ENCODE data around the gene STXBP6.

STXBP6 gene

GRCh38 chr14:24911324-24912109, 138.4 kb downstream of the STXBP6 start:
- no peak for DNase-seq

DNA sequence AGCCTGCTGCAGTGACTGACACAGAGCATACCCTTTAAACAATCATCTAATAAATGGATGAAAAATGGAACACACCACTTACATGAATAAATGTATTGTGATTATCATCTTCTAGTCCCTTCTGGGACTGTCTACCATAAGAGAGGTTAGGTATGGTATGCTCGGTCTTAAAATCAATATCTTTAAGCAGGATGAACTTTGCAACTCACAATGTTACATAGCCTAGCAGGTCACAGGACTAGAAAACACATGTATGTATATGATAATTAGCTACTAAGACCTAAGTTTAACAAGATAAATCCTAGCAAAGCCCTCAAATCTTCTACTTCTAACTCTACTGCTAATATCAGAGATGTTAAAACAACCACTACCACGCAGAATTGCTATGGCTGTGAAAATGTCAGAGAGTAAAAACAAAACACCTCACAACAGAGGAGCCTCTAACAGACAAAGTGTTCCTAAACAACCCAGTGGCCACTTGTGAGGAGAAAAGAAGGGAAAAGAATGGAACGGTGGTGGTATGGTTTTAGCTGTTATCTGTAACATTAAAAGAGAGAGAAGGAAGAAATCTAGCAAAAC, 139.4 kb downstream of the STXBP6 start:
- no peak for DNase-seq

- no peak for DNase-seq
Measured at GRCh38 chr14:24909523-24910302, 140.2 kb downstream of the STXBP6 start.

DNA sequence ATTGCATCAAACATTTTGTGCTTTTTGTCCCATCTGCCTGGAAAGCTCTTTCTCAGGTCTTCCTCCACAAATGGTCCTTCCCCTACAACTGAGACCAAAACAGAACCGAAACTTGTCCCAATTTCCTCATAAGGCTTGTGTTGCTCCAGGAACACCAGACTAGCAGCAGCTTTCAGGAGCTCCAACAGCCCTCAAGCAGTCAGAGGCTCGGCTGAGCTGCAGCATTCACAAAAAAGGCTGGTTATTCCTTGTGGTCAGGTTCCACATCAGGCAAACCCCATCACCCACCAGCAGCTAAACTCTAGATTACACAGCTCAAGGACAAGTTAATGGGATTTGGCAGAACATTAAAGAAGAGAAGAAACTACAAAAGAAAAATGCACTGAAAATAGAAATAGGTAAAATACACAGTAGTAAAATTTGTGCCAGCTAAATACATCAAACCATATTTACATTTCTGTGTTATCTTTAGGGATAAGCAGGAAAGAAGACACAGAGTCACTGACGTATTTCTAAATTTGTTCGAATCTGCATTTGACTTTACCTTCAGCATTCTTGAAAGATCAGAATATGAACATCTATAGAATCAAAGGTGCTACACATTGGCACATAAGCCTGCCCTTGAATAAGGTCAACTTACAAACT, 141.2 kb downstream of the STXBP6 start:
- no peak for DNase-seq

DNA sequence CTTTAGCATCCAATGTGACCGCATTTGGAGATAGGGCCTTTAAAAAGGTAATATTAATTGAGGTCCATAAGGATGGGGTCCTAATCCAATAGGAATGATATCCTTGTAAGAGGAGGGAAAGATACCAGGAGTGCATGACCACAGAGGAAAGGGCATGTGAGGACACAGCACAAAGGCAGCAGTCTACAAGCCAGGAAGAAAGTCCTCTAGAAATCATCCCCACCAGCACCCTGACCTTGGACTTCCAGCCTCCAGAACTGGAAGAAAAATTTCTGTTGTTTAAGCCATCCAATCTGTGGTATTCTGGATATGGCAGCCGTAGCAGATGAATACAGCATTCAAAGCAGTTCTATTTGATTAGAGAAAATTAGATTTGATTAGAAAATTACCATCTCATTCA, 145.4 kb downstream of the STXBP6 start:
- no peak for DNase-seq

GRCh38 chr14:24903337-24903736, 146.6 kb downstream of the STXBP6 start:
- no peak for DNase-seq

GRCh38 chr14:24900269-24901100, 149.5 kb downstream of the STXBP6 start:
- no peak for DNase-seq

- DNase-seq, result no peak
Measured at GRCh38 chr14:24897793-24898192, 152.2 kb downstream of the STXBP6 start.

DNA sequence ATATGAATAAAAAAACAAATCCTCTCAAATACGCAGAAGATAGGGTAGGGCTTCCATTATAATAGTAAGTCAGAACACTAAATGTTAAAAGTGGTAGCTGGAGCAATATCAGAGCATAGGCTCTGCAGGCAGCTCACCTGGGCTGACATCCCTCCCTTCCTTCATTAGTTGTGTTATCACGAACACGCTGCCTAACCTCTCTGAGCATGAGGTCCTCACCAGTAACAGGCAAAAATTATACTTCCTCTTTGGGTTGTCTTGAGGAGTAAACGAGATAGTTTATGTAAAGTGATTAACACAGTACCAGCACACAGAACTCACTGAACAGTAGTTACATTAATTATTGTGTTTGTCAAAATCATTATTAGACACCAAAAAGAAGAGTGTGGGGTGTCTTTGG, 154.3 kb downstream of the STXBP6 start:
- DNase-seq, result no peak

DNA sequence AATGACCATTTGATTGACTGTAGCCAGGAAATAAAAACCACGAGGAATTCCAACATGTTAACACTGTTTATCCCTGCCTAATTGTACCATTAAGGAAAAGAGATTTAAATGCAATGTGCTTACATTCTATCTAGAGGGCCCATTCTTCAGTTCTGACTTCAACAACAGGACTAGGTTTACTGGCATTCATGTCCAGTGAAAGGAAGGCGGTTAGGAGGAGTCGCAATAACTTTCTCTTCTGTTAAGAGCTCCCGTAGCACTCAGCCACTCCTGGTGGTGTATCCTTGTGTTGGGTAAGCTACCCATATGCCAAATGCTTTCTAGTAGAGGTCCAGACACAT, 154.7 kb downstream of the STXBP6 start:
- no peak for DNase-seq

DNA sequence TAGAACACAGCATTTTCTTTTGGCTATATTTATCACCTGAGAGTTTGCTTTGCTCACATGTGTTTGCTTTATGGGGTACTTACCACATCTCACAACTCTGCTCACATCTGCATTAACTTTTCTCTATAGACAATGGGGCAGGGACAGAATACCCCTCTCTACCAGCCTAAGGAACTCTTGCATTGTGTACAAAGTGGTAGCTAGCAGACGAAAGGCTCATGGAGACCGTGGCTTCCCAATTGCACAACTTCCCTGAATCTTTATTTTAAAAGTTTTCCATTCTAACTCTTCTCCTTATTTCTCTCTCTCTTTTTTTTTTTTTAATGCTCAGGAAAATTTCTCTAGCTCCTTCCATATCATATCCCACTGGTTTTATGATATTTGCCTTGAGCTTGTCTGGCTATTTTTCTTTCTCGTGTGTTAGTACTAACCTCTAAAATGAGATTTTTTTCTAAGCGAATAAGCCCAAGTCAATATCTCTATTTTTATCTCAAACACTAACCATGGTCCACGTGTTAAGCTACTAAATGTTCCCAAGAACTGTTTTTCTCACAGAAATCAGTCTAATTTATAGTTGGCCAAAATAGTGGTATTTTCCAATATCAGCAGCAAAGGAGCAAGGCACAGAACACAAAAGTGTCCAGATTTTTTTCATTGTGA, 155.2 kb downstream of the STXBP6 start:
- DNase-seq, result no peak

GRCh38 chr14:24892497-24893051, 157.4 kb downstream of the STXBP6 start:
- no peak for DNase-seq

GRCh38 chr14:24891987-24892496, 157.9 kb downstream of the STXBP6 start:
- no peak for DNase-seq

- no peak for DNase-seq
Measured at GRCh38 chr14:24890716-24891115, 159.2 kb downstream of the STXBP6 start.

DNA sequence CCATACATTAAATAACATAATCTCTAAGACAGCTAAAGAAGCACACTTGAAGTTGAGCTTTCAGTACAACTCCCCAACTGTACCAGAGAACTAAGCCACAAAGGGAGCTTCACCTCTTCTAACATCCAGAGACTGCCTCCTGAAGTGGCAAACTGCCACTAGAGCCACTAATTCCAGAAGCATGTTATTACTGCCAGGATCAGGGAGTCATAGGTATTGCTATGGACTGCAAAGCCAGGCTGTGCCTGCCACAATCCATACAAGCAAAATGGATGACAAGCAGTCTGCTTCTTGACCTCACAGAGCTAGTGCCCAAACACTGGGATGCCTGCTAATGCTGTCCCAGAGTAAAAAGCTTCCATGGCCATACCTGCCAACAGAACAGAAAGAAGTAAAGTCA, 160.1 kb downstream of the STXBP6 start:
- DNase-seq, result no peak

DNA sequence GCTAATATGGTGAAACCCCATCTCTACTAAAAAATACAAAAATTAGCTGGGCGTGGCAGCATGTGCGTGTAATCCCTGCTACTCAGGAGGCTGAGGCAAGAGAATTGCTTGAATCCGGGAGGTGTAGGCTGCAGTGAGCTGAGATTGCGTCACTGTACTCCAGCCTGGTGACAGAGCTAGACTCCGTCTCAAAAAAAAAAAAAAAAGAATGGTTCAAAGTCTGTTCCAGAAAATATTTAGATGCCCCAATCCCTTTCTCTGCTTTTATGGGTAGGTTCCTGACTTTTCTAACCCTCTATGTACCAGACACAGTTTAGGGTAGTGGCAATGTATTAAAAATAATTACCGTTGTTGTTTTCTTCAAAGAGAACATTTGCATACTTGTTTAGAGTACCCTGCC, 161.4 kb downstream of the STXBP6 start:
- DNase-seq, result no peak

- DNase-seq, result no peak
Measured at GRCh38 chr14:24887623-24888304, 162.2 kb downstream of the STXBP6 start.

DNA sequence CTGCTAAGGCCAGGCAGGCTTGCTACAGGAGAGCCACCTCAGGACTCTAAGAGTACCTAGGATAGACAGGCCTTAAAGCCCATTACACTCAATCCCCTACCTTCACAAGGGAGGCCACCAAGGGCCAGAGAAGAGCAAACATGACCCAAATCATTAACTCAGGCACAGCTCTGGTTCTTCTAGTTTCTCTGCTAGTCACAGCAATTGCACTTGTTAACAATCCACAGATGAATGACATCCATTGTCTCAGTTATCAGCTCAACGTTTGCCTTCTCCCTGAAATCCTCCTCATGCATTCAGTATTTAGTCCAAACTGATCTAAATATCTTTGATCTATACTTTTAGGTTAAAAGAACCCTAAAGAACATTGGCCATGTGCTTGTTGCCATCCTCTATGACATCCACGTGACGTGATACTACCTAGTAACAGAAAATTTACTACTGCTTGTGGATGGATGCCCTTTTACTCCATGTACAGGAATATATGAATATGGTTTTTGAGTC, 164.5 kb downstream of the STXBP6 start:
- DNase-seq, result no peak

DNA sequence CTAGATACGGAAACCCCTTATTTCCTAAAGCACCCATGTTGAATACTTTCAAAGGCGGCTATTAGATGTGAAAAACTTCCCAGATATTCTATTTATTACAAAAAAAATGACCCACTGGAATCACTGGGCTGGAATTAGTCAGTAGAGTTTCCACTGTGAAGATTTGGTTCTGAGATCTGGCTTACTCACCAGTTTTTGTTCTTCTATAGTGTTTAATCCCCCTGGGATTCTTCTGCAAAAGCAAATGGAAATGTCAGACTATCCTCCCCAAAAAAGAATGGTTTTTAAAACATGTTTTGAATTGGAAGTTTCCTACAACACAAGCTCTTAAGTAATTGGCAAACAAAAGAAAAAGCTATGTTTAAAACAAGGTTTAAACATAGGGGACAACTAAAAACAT, 166.4 kb downstream of the STXBP6 start:
- no peak for DNase-seq

- no peak for DNase-seq
Measured at GRCh38 chr14:24881116-24881893, 168.6 kb downstream of the STXBP6 start.

Data from CD4-positive, alpha-beta T cell treated with Interferon alpha-2 for 1 hour (primary cell).